K562 (cell line): ENCODE data around the gene KCTD17. TPM values are rescaled to one million over a fixed set of nuclear protein-coding genes. Genes with fewer than 3 reads are reported as not detected.

Experiments
- ESRRB ChIP-seq: fragments of 250-450 bp; sonication (Bioruptor Pico); IDR thresholded peaks from 2 replicates; pipeline ENCODE4 v1.5.0; 2020; ENCODE audit warnings: mild to moderate bottlenecking, moderate library complexity, borderline replicate concordance
- FOXM1 ChIP-seq, 2 experiments: fragments of 450-650 bp in 1 of 2; sonication (generic) in 1 of 2; formaldehyde crosslinking in 1 of 2; IDR thresholded peaks; 2 replicates each; pipeline versions ENCODE4 v1.6.1 to v1.9.0; 2017 to 2022; ENCODE audit warnings: low read depth in 2 of 2, mild to moderate bottlenecking in 2 of 2, missing genetic modification reagents in 1 of 2, moderate library complexity in 1 of 2
- GTF3C2 ChIP-seq: IDR thresholded peaks from 3 replicates; pipeline ENCODE4 v1.6.1; 2011; ENCODE audit warnings: borderline replicate concordance, mild to moderate bottlenecking, moderate library complexity; ENCODE audit not compliant: insufficient read length; ENCODE audit errors: extremely low read depth
- HNRNPUL1 ChIP-seq: fragments of 200-400 bp; formaldehyde crosslinking; IDR thresholded peaks from 2 replicates; pipeline ENCODE4 v1.6.1; 2017; ENCODE audit warnings: low read length
- RAD21 ChIP-seq, 2 experiments: fragments of 250-450 bp in 1 of 2; fragments of 450-650 bp in 1 of 2; sonication (Bioruptor Pico) in 1 of 2; formaldehyde crosslinking in 1 of 2; IDR thresholded peaks in 1 of 2; conservative IDR thresholded peaks in 1 of 2; 2 replicates each; pipeline versions ENCODE4 v1.4.0 to v1.8.0; 2020 to 2022; ENCODE audit warnings: mild to moderate bottlenecking in 2 of 2, moderate library complexity in 1 of 2
- SAFB2 ChIP-seq: fragments of 200-400 bp; formaldehyde crosslinking; IDR thresholded peaks from 2 replicates; pipeline ENCODE4 v1.6.1; 2018; ENCODE audit warnings: borderline replicate concordance, low read length, low read depth, moderate library complexity; ENCODE audit not compliant: severe bottlenecking
- THRAP3 ChIP-seq: fragments of 450-650 bp; IDR thresholded peaks from 2 replicates; pipeline ENCODE4 v1.6.1; 2016; ENCODE audit warnings: mild to moderate bottlenecking, inconsistent platforms, borderline replicate concordance
- TOE1 ChIP-seq, 2 experiments: fragments of 450-650 bp in 1 of 2; sonication (generic) in 1 of 2; formaldehyde crosslinking in 1 of 2; IDR thresholded peaks; 2 replicates each; pipeline versions ENCODE4 v1.7.1 to v1.8.0; 2016 to 2022; ENCODE audit warnings: borderline replicate concordance in 2 of 2, mild to moderate bottlenecking in 2 of 2, antibody characterized with exemption in 1 of 2, inconsistent platforms in 1 of 2, low read depth in 1 of 2, missing genetic modification reagents in 1 of 2, moderate library complexity in 1 of 2
- ZNF24 ChIP-seq: fragments of 450-650 bp; IDR thresholded peaks from 2 replicates; pipeline ENCODE4 v1.6.1; 2016
- ZNF274 ChIP-seq: IDR thresholded peaks from 2 replicates; pipeline ENCODE4 v1.6.1; 2011; ENCODE audit warnings: low read depth, mild to moderate bottlenecking, low read length, moderate library complexity, borderline replicate concordance
- ZNF324 ChIP-seq: fragments of 250-450 bp; sonication (Bioruptor Pico); IDR thresholded peaks from 2 replicates; pipeline ENCODE4 v1.4.0; 2020; ENCODE audit warnings: mild to moderate bottlenecking
- polyA plus RNA-seq, 8 experiments: library from polyadenylated mRNA; depleted of rRNA in 4 of 8; stranded (reverse) in 5 of 8; unstranded in 3 of 8; fragments of >200 nt; fragmentation: Nextera tagmentation in 2 of 8; fragmentation: Illumina TruSeq in 1 of 8; extraction: Ambion mirVana in 2 of 8; extraction: Trizol in 1 of 8; gene quantifications; 2 replicates each; pipeline versions ENCODE4 v1.2.1 to v1.2.3, GENCODE V29; 2011 to 2014; ENCODE audit warnings: inconsistent platforms in 1 of 8, missing spikeins in 1 of 8
- total RNA-seq, 7 experiments: library from RNA; depleted of rRNA in 6 of 7; stranded (reverse); fragments of >200 nt in 6 of 7; fragmentation: Illumina TruSeq in 2 of 7; extraction: Trizol in 2 of 7; gene quantifications; 2 replicates each; pipeline versions ENCODE4 v1.2.1 to v1.2.3, GENCODE V29; 2011 to 2021; ENCODE audit warnings: low replicate concordance in 1 of 7
- TF ChIP-seq, protein P1 (sequence below): fragments of 250-450 bp; sonication (Bioruptor Pico); IDR thresholded peaks from 2 replicates; pipeline ENCODE4 v1.5.0; 2022; ENCODE audit warnings: mild to moderate bottlenecking
- TF ChIP-seq, protein P2 (sequence below): fragments of 250-450 bp; sonication (Bioruptor Pico); IDR thresholded peaks from 2 replicates; pipeline ENCODE4 v1.5.0; 2020; ENCODE audit warnings: mild to moderate bottlenecking

The KCTD17 gene
- total and polyA plus RNA-seq, 9 of the 15 experiments (the other 6 are each of a cell fraction or from before 2014, with no cell fraction given), result 0.22 to 0.90 (median 0.49) TPM; not detected in 2

DNA sequence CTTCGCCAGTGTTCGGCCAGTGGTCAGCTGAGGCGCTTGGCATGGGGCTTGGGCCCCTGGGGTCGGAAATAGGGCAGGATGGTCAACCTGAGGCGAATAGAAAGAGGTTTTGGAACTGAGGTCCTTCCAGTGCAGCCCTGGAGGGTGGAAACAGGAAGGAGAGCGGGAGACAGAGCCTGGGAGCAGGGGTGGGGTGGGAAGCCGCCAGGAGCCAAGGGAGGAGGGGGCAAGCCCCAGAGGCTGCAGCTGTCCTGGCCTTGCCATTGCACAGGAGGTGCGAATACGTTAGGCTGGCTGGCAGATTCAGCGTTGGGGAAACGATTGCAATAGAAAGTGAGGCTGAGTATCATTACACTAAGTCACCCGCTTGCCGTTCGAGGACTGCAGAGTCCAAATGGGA is 13.9 kb upstream of the KCTD17 start (continued):
- no peak for TF ChIP-seq FOXM1 (IDR thresholded peaks at IDR 0.05; ENCODE audit: low read depth)
- TF ChIP-seq FOXM1 (CRISPR knock-in tag; IDR thresholded peaks at IDR 0.05; ENCODE audit: low read depth), result no peak
- no peak for TF ChIP-seq THRAP3
- no peak for TF ChIP-seq HNRNPUL1
- TF ChIP-seq, protein P1, sequence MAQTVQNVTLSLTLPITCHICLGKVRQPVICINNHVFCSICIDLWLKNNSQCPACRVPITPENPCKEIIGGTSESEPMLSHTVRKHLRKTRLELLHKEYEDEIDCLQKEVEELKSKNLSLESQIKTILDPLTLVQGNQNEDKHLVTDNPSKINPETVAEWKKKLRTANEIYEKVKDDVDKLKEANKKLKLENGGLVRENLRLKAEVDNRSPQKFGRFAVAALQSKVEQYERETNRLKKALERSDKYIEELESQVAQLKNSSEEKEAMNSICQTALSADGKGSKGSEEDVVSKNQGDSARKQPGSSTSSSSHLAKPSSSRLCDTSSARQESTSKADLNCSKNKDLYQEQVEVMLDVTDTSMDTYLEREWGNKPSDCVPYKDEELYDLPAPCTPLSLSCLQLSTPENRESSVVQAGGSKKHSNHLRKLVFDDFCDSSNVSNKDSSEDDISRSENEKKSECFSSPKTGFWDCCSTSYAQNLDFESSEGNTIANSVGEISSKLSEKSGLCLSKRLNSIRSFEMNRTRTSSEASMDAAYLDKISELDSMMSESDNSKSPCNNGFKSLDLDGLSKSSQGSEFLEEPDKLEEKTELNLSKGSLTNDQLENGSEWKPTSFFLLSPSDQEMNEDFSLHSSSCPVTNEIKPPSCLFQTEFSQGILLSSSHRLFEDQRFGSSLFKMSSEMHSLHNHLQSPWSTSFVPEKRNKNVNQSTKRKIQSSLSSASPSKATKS, result no peak
- TF ChIP-seq, protein P2, sequence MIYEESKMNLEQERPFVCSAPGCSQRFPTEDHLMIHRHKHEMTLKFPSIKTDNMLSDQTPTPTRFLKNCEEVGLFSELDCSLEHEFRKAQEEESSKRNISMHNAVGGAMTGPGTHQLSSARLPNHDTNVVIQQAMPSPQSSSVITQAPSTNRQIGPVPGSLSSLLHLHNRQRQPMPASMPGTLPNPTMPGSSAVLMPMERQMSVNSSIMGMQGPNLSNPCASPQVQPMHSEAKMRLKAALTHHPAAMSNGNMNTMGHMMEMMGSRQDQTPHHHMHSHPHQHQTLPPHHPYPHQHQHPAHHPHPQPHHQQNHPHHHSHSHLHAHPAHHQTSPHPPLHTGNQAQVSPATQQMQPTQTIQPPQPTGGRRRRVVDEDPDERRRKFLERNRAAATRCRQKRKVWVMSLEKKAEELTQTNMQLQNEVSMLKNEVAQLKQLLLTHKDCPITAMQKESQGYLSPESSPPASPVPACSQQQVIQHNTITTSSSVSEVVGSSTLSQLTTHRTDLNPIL (CRISPR knock-in tag), result no peak
- no peak for TF ChIP-seq ESRRB
- TF ChIP-seq ZNF324 (CRISPR knock-in tag), result no peak
- TF ChIP-seq ZNF274, result no peak
- TF ChIP-seq TOE1 (IDR thresholded peaks at IDR 0.05; ENCODE audit: borderline replicate concordance), result no peak
- no peak for TF ChIP-seq TOE1 (CRISPR knock-in tag; IDR thresholded peaks at IDR 0.05; ENCODE audit: borderline replicate concordance, low read depth)
- TF ChIP-seq RAD21 (CRISPR knock-in tag; conservative IDR thresholded peaks at IDR 0.05 in 1 of 2, IDR thresholded peaks at IDR 0.05 in 1 of 2), result no peak
- TF ChIP-seq GTF3C2, result no peak
- TF ChIP-seq ZNF24, result no peak
- TF ChIP-seq SAFB2, result no peak
